ENCODE results near the gene TSPAN18.
A peak's percentile ranks its signal among the peaks of the same experiment; 100 is the strongest.
"Not testable (repeated sequence)": the region's sequence is repeated elsewhere in the genome, so short reads cannot be mapped to it uniquely, and the experiment has no call there.

The TSPAN18 gene

GRCh38 chr11:44868455-44869421, 142.0 kb downstream of the TSPAN18 start:
- in situ Hi-C loops (cut with MboI; ENCODE audit: low pct_unique_long_range_greater_than_20kb, low sequenced_read_pairs) = no loop called here
- DNase-seq = no peak

- DNase-seq = no peak
- in situ Hi-C loops (cut with MboI; ENCODE audit: low pct_unique_long_range_greater_than_20kb, low sequenced_read_pairs) = no loop called here
These were observed 143.4 kb downstream of the TSPAN18 start for GRCh38 chr11:44870181-44870580.

- in situ Hi-C loops (cut with MboI; ENCODE audit: low pct_unique_long_range_greater_than_20kb, low sequenced_read_pairs) = no loop called here
These were observed 143.9 kb downstream of the TSPAN18 start for GRCh38 chr11:44870615-44871176.

GRCh38 chr11:44871682-44872081, 144.9 kb downstream of the TSPAN18 start:
- in situ Hi-C loops (cut with MboI; ENCODE audit: low pct_unique_long_range_greater_than_20kb, low sequenced_read_pairs) = not testable (repeated sequence)
- peak; percentile 24 for DNase-seq

More at GRCh38 chr11:44870615-44871176, 143.9 kb downstream of the TSPAN18 start:
- no peak for DNase-seq

GRCh38 chr11:44872556-44872955, 145.8 kb downstream of the TSPAN18 start:
- no peak for DNase-seq
- in situ Hi-C loops (cut with MboI; ENCODE audit: low pct_unique_long_range_greater_than_20kb, low sequenced_read_pairs) = no loop called here

GRCh38 chr11:44873537-44873936, 146.8 kb downstream of the TSPAN18 start:
- in situ Hi-C loops (cut with MboI; ENCODE audit: low pct_unique_long_range_greater_than_20kb, low sequenced_read_pairs) = no loop called here
- no peak for DNase-seq

- in situ Hi-C loops (cut with MboI; ENCODE audit: low pct_unique_long_range_greater_than_20kb, low sequenced_read_pairs) = no loop called here
- DNase-seq = no peak
These were observed 147.5 kb downstream of the TSPAN18 start for GRCh38 chr11:44874284-44874683.

GRCh38 chr11:44875037-44875436, 148.3 kb downstream of the TSPAN18 start:
- in situ Hi-C loops (cut with MboI; ENCODE audit: low pct_unique_long_range_greater_than_20kb, low sequenced_read_pairs) = no loop called here
- no peak for DNase-seq

- in situ Hi-C loops (cut with MboI; ENCODE audit: low pct_unique_long_range_greater_than_20kb, low sequenced_read_pairs) = no loop called here
- DNase-seq = no peak
These were observed 149.5 kb downstream of the TSPAN18 start for GRCh38 chr11:44876194-44876723.

- in situ Hi-C loops (cut with MboI; ENCODE audit: low pct_unique_long_range_greater_than_20kb, low sequenced_read_pairs) = no loop called here
- DNase-seq = no peak
These were observed 150.1 kb downstream of the TSPAN18 start for GRCh38 chr11:44876906-44877305.

- no peak for DNase-seq
- in situ Hi-C loops (cut with MboI; ENCODE audit: low pct_unique_long_range_greater_than_20kb, low sequenced_read_pairs) = no loop called here
These were observed 151.1 kb downstream of the TSPAN18 start for GRCh38 chr11:44877571-44878497.

- in situ Hi-C loops (cut with MboI; ENCODE audit: low pct_unique_long_range_greater_than_20kb, low sequenced_read_pairs) = no loop called here
- DNase-seq = no peak
These were observed 151.9 kb downstream of the TSPAN18 start for GRCh38 chr11:44878711-44879110.

GRCh38 chr11:44879432-44879831, 152.7 kb downstream of the TSPAN18 start:
- no peak for DNase-seq
- in situ Hi-C loops (cut with MboI; ENCODE audit: low pct_unique_long_range_greater_than_20kb, low sequenced_read_pairs) = no loop called here

- in situ Hi-C loops (cut with MboI; ENCODE audit: low pct_unique_long_range_greater_than_20kb, low sequenced_read_pairs) = no loop called here
- DNase-seq = no peak
These were observed 153.7 kb downstream of the TSPAN18 start for GRCh38 chr11:44880511-44880910.

- in situ Hi-C loops (cut with MboI; ENCODE audit: low pct_unique_long_range_greater_than_20kb, low sequenced_read_pairs) = no loop called here
- DNase-seq = no peak
These were observed 154.2 kb downstream of the TSPAN18 start for GRCh38 chr11:44880953-44881352.

- in situ Hi-C loops (cut with MboI; ENCODE audit: low pct_unique_long_range_greater_than_20kb, low sequenced_read_pairs) = no loop called here
- no peak for DNase-seq
These were observed 156.5 kb downstream of the TSPAN18 start for GRCh38 chr11:44883277-44883676.

- DNase-seq = no peak
- in situ Hi-C loops (cut with MboI; ENCODE audit: low pct_unique_long_range_greater_than_20kb, low sequenced_read_pairs) = no loop called here
These were observed 157.3 kb downstream of the TSPAN18 start for GRCh38 chr11:44884056-44884455.

GRCh38 chr11:44885065-44885810, 158.5 kb downstream of the TSPAN18 start:
- DNase-seq = no peak
- in situ Hi-C loops (cut with MboI; ENCODE audit: low pct_unique_long_range_greater_than_20kb, low sequenced_read_pairs) = no loop called here
